IMR-90 (cell line): Measurements from ENCODE around the gene PRPS2.

ENCODE experiments used
- CHD1 ChIP-seq: IDR thresholded peaks from 2 replicates; pipeline ENCODE4 v1.6.1; 2012; ENCODE audit warnings: low read depth, low read length, improper control_type of control experiment
- POLR2A ChIP-seq: IDR thresholded peaks from 2 replicates; pipeline ENCODE4 v1.6.1; 2012; ENCODE audit warnings: mild to moderate bottlenecking, low read depth, low read length
- TF ChIP-seq, protein P1 (sequence below): conservative IDR thresholded peaks from 2 replicates; pipeline ENCODE4 v1.5.1; 2012; ENCODE audit warnings: mild to moderate bottlenecking, low read depth, low read length, improper control_type of control experiment

DNA sequence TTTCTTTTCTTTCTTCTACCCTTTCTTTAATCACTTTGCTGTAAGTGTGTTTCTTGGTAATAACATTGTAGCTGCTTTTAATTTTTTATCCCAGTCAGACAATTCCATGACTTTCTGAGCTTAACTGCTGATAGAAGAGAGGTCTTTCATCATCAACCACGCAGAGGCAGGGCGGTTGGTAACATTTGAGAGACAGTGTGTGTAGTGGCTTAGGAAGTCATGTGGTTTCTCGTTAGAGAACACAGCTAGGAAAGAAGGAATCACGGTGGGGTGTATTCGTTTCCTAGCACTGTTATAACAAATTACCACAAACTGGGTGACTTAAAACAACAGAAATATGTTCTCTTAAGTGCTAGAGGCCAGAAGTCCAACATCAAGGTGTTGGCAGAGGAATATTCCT, 11.5 kb downstream of the PRPS2 start:
- TF ChIP-seq, protein P1, sequence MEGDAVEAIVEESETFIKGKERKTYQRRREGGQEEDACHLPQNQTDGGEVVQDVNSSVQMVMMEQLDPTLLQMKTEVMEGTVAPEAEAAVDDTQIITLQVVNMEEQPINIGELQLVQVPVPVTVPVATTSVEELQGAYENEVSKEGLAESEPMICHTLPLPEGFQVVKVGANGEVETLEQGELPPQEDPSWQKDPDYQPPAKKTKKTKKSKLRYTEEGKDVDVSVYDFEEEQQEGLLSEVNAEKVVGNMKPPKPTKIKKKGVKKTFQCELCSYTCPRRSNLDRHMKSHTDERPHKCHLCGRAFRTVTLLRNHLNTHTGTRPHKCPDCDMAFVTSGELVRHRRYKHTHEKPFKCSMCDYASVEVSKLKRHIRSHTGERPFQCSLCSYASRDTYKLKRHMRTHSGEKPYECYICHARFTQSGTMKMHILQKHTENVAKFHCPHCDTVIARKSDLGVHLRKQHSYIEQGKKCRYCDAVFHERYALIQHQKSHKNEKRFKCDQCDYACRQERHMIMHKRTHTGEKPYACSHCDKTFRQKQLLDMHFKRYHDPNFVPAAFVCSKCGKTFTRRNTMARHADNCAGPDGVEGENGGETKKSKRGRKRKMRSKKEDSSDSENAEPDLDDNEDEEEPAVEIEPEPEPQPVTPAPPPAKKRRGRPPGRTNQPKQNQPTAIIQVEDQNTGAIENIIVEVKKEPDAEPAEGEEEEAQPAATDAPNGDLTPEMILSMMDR, result no peak
- TF ChIP-seq POLR2A, result no peak
- TF ChIP-seq CHD1, result no peak
